ENCODE results near the gene C12orf57. TPM values are rescaled to one million over a fixed set of nuclear protein-coding genes. Genes with fewer than 3 reads are reported as not detected.

The C12orf57 gene
- total and polyA plus RNA-seq, 2 of the 13 experiments (the other 11 are each of a cell fraction or from before 2014, with no cell fraction given) = 84.0 to 287 TPM

DNA sequence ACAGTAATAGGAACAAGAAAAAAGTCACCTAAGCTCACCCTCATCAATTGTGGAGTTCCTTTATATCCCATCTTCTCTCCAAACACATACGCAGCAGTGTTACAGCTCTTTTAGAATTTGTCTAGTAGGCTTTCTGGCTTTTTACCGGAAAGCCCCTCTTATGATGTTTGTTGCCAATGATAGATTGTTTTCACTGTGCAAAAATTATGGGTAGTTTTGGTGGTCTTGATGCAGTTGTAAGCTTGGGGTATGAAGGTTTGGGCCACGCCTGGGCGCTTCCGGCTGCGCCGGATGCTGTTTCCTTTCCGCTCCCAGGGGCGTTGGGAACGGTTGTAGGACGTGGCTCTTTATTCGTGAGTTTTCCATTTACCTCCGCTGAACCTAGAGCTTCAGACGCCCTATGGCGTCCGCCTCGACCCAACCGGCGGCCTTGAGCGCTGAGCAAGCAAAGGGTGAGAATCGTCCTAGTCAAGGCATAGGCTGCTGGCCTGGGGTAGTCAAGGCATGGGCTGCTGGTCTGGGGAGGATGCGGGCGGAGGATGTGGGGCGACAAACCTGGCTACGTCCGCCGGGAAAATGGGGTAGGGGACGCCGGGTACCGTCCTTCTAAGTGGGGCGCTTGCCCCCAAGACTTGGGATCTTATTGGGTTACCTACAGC is at the start of gene C12orf57, which contains the start of gene RNU7-1 (continued):
- TF ChIP-seq SRSF1 (optimal IDR thresholded peaks at IDR 0.05; ENCODE audit: low read depth, low read length) (no peak), MAFF (IDR thresholded peaks at IDR 0.05; ENCODE audit: low read depth, low read length) (peak; percentile 75), BORCS8-MEF2B (CRISPR knock-in tag; IDR thresholded peaks at IDR 0.05) (peak; percentile 58), CEBPB (IDR thresholded peaks at IDR 0.05; ENCODE audit: borderline replicate concordance, low read depth, low read length) (no peak), RFXAP (CRISPR knock-in tag; IDR thresholded peaks at IDR 0.05; ENCODE audit: borderline replicate concordance) (peak; percentile 85; the same call in 1 of the 2 replicates), ZNF207 (IDR thresholded peaks at IDR 0.05; ENCODE audit: borderline replicate concordance) (no peak), ZSCAN25 (CRISPR knock-in tag; IDR thresholded peaks at IDR 0.05) (no peak), KLF16 (CRISPR knock-in tag; IDR thresholded peaks at IDR 0.05) (peak; percentile 70 to 99; a peak in 3 of 4 replicates), ZNF747 (CRISPR knock-in tag; IDR thresholded peaks at IDR 0.05; ENCODE audit: borderline replicate concordance) (no peak), ZC3H13 (CRISPR knock-in tag; IDR thresholded peaks at IDR 0.05) (peak; percentile 53; the same call in 1 of the 2 replicates), ZNF644 (CRISPR knock-in tag; IDR thresholded peaks at IDR 0.05; ENCODE audit: low read depth) (no peak), ZFP1 (CRISPR knock-in tag; IDR thresholded peaks at IDR 0.05) (peak; percentile 94), ZBTB7B (CRISPR knock-in tag; IDR thresholded peaks at IDR 0.05) (peak; percentile 96), PCBP2 (optimal IDR thresholded peaks at IDR 0.05; ENCODE audit: low read depth, low read length, poor library complexity, severe bottlenecking) (no peak), KDM3A (CRISPR knock-in tag; IDR thresholded peaks at IDR 0.05; ENCODE audit: low read depth) (peak; percentile 99), SOX13 (IDR thresholded peaks at IDR 0.05) (peak; percentile 89), SOX13 (CRISPR knock-in tag; conservative IDR thresholded peaks at IDR 0.05 in 1 of 2, IDR thresholded peaks at IDR 0.05 in 1 of 2) (peak; percentile 70 to 98; a peak in 2 of 4 replicates), PAWR (CRISPR knock-in tag; IDR thresholded peaks at IDR 0.05; ENCODE audit: borderline replicate concordance) (0 out of 2 replicates have a peak, but pooled peaks have one; percentile 89), ZFP37 (CRISPR knock-in tag; IDR thresholded peaks at IDR 0.05; ENCODE audit: borderline replicate concordance) (no peak), ZNF180 (CRISPR knock-in tag; IDR thresholded peaks at IDR 0.05; ENCODE audit: borderline replicate concordance, low read depth) (peak; percentile 89; the same call in 1 of the 2 replicates)
- TF ChIP-seq, protein P1, sequence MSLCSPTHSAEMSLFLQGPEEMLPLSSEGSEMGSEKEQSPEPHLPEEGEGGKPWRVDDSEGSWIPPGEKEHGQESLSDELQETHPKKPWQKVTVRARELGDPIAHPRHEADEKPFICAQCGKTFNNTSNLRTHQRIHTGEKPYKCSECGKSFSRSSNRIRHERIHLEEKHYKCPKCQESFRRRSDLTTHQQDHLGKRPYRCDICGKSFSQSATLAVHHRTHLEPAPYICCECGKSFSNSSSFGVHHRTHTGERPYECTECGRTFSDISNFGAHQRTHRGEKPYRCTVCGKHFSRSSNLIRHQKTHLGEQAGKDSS (CRISPR knock-in tag; IDR thresholded peaks at IDR 0.05; ENCODE audit: borderline replicate concordance, low read depth) = no peak; the same call in 1 of the 2 replicates
- TF ChIP-seq, protein P2, sequence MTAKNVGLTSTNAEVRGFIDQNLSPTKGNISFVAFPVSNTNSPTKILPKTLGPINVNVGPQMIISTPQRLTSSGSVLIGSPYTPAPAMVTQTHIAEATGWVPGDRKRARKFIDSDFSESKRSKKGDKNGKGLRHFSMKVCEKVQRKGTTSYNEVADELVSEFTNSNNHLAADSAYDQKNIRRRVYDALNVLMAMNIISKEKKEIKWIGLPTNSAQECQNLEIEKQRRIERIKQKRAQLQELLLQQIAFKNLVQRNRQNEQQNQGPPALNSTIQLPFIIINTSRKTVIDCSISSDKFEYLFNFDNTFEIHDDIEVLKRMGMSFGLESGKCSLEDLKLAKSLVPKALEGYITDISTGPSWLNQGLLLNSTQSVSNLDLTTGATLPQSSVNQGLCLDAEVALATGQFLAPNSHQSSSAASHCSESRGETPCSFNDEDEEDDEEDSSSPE (CRISPR knock-in tag; IDR thresholded peaks at IDR 0.05) = peak; percentile 65; the same call in 1 of the 2 replicates
- TF ChIP-seq, protein P3, sequence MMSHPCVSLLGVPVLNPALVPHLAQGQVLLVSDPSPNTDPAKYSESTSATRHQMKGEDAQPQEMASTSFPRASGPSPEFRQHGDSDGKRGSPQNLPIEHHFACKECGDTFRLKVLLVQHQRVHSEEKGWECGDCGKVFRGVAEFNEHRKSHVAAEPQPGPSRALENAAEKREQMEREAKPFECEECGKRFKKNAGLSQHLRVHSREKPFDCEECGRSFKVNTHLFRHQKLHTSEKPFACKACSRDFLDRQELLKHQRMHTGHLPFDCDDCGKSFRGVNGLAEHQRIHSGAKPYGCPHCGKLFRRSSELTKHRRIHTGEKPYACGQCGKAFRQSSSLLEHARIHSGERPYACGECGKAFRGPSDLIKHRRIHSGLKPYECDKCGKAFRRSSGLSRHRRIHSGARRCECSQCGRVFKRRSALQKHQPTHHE (CRISPR knock-in tag; IDR thresholded peaks at IDR 0.05; ENCODE audit: borderline replicate concordance) = peak; percentile 38; the same call in 1 of the 2 replicates
- TF ChIP-seq, protein P4, sequence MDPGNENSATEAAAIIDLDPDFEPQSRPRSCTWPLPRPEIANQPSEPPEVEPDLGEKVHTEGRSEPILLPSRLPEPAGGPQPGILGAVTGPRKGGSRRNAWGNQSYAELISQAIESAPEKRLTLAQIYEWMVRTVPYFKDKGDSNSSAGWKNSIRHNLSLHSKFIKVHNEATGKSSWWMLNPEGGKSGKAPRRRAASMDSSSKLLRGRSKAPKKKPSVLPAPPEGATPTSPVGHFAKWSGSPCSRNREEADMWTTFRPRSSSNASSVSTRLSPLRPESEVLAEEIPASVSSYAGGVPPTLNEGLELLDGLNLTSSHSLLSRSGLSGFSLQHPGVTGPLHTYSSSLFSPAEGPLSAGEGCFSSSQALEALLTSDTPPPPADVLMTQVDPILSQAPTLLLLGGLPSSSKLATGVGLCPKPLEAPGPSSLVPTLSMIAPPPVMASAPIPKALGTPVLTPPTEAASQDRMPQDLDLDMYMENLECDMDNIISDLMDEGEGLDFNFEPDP (CRISPR knock-in tag; conservative IDR thresholded peaks at IDR 0.05) = peak; percentile 93; the same call in 1 of the 2 replicates
